ENCODE measurements around the gene XRCC2.
"Not testable (repeated sequence)": the region's sequence is repeated elsewhere in the genome, so short reads cannot be mapped to it uniquely, and the experiment has no call there.

The XRCC2 gene

DNA sequence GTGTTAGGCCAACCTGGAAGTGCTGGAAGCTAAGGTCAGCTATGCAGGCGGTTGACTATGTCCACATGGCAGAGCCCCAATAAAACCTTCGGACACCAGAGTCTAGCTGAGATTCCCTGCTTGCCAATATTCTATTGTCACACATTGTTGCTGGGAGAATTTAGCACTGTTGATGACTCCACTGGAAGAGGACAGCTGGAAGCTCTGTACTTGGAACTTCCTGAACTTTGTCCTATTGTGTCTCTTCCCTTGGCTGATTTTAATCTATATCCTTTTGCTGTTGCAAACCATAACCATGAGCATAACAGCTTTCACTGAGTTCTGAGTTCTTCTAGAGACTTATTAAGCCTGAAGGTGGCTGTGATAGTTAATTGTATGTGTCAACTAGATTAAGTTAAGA, 12.0 kb downstream of the XRCC2 start:
- no peak for DNase-seq

- DNase-seq: no peak
Measured at GRCh38 chr7:152663148-152663740, 12.7 kb downstream of the XRCC2 start.

DNA sequence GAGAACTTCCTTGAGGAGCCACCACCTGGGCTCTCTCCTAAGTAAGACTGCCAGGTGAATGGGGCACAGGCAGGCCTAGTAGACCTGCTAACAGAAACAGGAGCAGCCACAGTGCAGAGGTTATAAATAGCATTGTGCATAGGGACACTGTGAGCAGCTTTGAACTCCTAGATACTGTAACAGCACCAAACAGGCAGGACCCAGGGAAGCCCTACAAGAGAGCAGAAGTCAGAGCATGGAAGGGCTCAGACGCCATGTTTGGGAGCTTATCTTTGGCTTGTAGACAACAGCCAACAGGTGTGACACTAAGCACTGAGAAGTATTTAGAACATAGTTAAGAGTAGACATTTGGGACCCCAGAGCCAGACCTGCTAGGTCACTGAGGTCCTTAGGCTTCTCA, 14.5 kb downstream of the XRCC2 start:
- DNase-seq: no peak

DNA sequence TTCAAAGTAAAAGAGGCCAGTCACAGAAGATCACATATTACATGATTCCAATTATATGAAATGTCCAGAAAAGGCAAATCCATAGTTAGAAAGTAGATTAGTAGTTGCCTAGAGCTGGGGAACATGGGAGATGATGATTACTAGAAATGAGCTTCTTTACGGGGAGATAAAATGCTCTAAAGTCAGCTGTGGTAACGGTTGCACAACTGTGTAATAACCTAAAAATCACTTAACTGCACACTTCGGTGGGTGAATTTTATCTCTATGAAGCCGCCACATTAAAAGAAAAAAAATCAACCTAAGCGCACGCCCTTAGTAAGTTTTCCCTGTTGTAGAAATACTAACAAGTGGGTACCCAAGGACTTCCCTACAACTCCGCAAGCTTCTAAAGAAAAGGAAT, 15.9 kb downstream of the XRCC2 start:
- no peak for DNase-seq

- DNase-seq: no peak
Measured at GRCh38 chr7:152654971-152655370, 21.0 kb downstream of the XRCC2 start.

GRCh38 chr7:152649220-152649619, 26.7 kb downstream of the XRCC2 start:
- DNase-seq: no peak

GRCh38 chr7:152647009-152647408, 28.9 kb downstream of the XRCC2 start:
- DNase-seq: no peak

- not testable (repeated sequence) for DNase-seq
Measured at GRCh38 chr7:152646579-152646978, 29.4 kb downstream of the XRCC2 start.

- DNase-seq: no peak
Measured at GRCh38 chr7:152643979-152644559, 31.9 kb downstream of the XRCC2 start.

DNA sequence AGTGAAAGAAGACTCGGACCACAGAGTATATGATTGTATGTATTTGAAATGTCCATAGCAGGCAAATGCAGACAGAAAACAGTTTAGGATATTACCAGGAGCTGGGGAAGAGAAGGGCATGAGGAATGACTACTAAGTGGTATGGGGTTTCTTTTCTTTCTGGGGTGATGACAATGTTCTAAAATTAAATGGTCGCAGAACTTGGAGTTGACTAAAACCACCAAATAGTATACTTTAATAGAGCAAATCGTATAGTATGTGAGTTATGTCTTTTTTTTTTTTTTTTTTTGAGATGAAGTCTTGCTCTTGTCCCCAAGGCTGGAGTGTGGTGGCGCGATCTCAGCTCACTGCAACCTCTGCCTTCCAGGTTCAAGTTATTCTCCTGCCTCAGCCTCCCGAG, 34.6 kb downstream of the XRCC2 start:
- DNase-seq: no peak

GRCh38 chr7:152640829-152641228, 35.1 kb downstream of the XRCC2 start:
- no peak for DNase-seq

DNA sequence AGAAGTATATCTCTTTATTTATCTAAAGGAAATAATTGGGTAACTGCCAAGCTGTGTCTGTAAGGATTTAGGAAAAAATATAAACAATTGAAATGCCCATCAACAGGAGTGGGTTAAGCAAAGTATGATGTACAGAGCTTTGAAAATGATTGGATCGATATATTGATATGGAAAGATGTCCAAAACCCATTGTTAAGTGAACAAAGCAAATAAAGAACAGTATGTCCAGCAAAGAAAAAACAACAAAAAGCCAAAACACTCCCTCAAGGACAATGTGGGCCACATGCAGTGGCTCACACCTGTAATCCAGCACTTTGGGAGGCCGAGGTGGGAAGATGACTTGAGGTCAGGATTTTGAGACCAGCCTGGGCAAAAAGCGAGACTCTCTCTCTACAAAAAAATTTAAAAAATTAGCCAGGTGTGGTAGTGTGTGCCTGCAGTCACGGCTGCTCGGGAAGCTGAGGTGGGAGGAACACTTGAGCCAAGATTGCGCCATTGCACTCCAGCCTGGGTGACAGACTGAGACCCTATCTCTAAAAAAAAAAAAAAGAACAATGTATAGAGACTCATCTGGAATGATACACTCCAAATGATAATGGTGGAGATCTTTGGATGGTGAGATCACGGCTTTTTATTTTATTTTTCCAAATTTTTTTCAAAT, 37.9 kb downstream of the XRCC2 start:
- no peak for DNase-seq

DNA sequence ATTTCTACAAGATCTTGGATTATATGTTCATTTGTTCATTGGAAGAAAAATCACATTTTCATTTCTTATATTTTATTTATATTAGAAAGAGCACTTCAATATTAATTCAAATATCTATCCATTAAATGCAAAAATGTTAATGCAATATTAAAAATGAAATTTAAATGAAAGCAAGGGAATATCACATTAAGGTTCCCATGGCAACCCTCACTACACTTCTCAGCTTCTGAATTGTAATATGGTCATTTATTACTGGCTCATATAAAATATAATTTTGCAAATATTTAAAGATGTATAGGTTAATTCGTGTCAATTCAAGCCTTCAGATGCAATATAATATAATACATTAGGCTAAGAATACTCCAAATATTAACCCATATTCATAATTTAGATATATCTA, 38.8 kb downstream of the XRCC2 start:
- DNase-seq: no peak

GRCh38 chr7:152636441-152636840, 39.5 kb downstream of the XRCC2 start:
- DNase-seq: no peak

- no peak for DNase-seq
Measured at GRCh38 chr7:152633504-152633903, 42.4 kb downstream of the XRCC2 start.

DNA sequence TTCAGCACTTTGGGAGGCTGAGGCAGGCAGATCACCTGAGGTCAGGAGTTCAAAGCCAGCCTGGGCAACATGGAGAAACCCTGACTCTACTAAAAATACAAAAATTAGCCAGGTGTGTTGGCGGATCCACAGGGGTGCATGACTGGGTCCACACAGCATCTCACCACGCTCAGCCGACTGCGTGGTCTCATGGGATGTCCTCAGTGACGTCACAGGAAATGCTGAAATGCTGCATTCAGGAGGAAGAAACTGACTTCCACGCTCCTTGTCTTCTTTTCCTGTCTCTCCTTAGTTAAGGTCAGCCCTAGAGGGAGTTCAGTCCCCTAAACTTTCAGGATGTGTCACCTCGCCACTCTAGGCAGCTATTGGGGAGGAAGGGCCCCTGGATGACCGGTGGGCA, 42.9 kb downstream of the XRCC2 start:
- no peak for DNase-seq

- not testable (repeated sequence) for DNase-seq
Measured at GRCh38 chr7:152628772-152629171, 47.2 kb downstream of the XRCC2 start.

GRCh38 chr7:152624228-152624627, 51.7 kb downstream of the XRCC2 start:
- DNase-seq: no peak

GRCh38 chr7:152621426-152621825, 54.5 kb downstream of the XRCC2 start:
- DNase-seq: no peak

DNA sequence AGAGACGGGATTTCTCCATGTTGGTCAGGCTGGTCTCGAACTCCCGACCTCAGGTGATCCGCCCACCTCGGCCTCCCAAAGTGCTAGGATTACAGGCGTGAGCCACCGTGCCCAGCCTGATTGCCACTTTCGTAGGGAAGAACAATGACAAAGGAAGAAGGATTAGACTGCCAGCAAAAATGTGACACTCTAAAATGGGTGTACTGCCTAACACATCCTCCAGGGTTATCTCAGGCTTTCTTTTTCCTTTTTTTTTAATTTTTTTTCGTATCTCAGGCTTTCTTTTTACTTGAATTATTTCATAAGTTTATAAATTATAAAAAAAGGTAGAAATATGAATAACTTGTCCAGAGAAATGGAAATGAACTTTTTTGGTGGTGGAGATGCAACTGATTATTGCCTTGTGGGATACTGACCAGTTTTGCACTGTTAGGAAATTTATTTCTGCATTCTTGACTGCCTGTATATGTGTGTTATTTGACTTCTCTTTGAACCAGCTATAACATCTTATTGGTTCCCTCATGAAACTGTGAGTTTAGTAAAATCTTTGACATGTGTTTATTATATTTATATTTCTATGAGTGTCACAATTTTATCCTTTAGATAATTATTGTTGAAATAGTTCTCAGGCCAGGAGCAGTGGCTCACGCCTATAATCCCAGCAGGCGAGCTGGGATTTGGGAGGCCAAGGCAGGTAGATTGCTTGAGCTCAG, 56.8 kb downstream of the XRCC2 start:
- DNase-seq: no peak

GRCh38 chr7:152618427-152618826, 57.5 kb downstream of the XRCC2 start:
- no peak for DNase-seq

- DNase-seq: no peak
Measured at GRCh38 chr7:152617056-152617455, 58.9 kb downstream of the XRCC2 start.

DNA sequence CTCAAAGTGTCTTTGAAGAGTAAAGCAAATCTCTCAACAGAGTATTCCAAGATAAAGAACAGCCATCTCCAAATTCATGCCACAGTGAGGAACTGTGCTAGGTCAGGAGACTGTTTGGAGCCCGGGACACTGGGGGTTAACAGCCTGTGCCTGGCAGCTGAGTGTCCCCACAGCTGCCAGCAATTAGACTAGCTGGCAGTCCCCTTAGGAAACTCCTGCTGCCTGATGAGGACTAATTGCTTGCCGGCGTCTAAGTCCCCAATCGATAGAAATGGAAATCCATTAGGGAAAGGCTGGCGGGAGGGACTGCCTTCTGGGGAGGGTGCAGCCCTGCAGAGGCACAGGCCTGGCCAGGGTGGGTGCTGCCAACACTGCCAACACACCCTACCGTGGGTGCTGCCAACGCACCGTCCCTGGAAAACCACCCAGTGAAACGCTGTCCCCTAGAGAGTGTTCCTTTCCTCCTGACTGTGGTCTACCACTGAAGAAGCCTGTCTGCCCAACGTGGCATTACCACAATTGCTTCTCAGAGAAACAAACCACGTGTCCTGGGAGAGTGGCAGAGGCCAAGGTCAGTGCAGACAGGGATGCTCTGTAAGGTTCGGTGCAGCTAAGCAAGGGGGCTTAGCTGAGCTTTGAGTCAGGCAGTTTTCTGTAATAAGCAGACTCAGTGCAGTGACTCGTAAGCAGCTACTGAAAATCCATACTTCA, 60.8 kb downstream of the XRCC2 start:
- peak; percentile 82 for DNase-seq

Measured in DMS79 treated with DMSO at 0.1 percent for 48 hours (cell line).